ENCODE data around the gene MARK4. TPM values are rescaled to one million over a fixed set of nuclear protein-coding genes. Genes with fewer than 3 reads are reported as not detected.

MARK4 gene
- total RNA-seq, 5 donors from 2014 or later (not counting 1 experiment from before 2014, with no cell fraction given), result 28.0 to 34.8 (median 29.9) TPM

DNA sequence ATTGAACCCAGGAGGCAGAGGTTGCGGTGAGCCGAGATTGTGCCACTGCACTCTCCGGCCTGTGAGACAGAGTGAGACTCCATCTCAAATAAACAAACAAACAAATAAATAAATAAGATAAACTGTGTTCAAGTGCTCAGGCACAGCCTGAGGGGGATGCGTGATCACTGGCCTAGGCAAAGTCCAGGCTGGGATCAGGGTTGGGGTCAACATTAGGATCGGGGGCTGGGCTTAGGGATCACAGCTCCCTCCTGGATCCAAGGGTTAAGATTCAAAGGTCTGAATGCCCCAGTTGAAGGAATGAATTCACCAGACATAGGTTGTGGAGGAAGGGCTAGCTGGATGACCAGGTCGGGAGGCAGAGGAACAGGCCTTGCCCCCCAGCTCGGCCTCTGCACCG lies 3.9 kb upstream of the MARK4 start:
- Histone ChIP-seq H3K27me3 (replicated peaks in 1 of 2; ENCODE audit: control insufficient read depth in 2 of 2, extremely low read depth in 1 of 2, insufficient read depth in 2 of 2, low read length in 1 of 2) (peaks cover 0 to 25% of the 10 kb centered on the region in 2 experiments), H3K27ac (ENCODE audit: low read length) (no peak overlapping the region), H3K9me3 (no peaks in the 10 kb centered on the region), H3K36me3 (ENCODE audit: control insufficient read depth in 2 of 2, extremely low read depth in 1 of 2, insufficient read depth in 1 of 2, low read length in 1 of 2) (no peaks in the 10 kb centered on the region), H3K4me1 (ENCODE audit: control insufficient read depth in 1 of 2, extremely low read depth in 1 of 2, insufficient read depth in 2 of 2, low read length in 2 of 2) (peaks cover 3 to 24% of the 10 kb centered on the region in 2 experiments), H3K4me3 (ENCODE audit: control insufficient read depth in 1 of 2, extremely low read depth in 1 of 2, low read length in 1 of 2) (no peak overlapping the region)
- CTCF ChIA-PET, result no interaction called here
- no peak overlapping the region for H3K27ac Mint-ChIP-seq
- no peak for ATAC-seq (replicated peaks in 1 of 4)
- POLR2A ChIA-PET, result no interaction called here
- H3K36me3 Mint-ChIP-seq, result no peaks in the 10 kb centered on the region
- WGBS (ENCODE audit: insufficient coverage), result 81% methylated on average over 2 of the region's 8 CpGs
- no peak for DNase-seq
- no peak overlapping the region for H3K4me3 Mint-ChIP-seq
- H3K27me3 Mint-ChIP-seq, result peaks cover 12 to 14% of the 10 kb centered on the region in 2 donors
- no peaks in the 10 kb centered on the region for H3K9me3 Mint-ChIP-seq
- H3K4me1 Mint-ChIP-seq, result peaks cover 10 to 11% (median 10%) of the 10 kb centered on the region in 3 donors

DNA sequence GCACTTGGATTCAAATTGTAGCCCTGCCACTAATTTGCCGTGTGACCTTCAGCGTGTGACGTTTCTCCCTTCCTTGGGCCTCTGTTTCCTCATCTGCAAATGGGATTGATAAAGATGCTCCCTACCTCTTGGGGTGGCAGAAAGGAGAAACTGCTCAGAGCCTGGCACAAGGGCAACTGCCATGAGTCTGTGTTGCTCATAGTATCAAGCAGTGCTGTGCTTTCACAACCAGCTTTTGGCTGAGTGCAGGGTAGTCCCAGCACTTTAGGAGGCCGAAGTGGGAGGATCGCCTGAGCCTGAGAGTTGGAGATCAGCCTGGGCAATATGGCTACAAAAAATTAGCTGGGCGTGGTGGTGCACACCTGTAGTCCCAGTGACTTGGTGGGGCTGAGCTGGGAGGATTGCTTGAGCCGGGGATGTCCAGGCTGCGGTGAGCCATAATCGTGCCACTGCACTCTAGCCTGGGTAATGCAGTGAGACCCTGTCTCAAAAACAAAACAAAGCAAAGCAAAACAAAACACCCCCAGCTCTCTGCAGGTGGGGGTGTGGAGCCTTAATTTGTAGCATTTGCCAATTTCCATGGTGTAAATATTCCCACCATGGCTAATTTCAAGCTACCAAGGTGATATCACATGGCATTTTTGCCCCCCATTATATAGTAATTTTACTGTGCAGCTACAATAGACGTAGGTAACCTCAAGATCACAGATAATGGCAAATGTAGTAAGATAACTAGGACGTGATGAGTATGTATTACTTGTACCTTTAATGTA lies 1.6 kb upstream of the MARK4 start:
- ATAC-seq (replicated peaks in 1 of 4), result no peak
- Mint-ChIP-seq H3K4me1 (peaks cover 30 to 32% (median 30%) of the 10 kb centered on the region in 3 donors), H3K27ac (no peak overlapping the region), H3K27me3 (peaks cover 7 to 9% of the 10 kb centered on the region in 2 donors), H3K9me3 (no peaks in the 10 kb centered on the region), H3K36me3 (no peaks in the 10 kb centered on the region), H3K4me3 (peak overlapping the region; percentile 34 to 92 (median 86))
- DNase-seq, result no peak
- Histone ChIP-seq H3K9me3 (no peaks in the 10 kb centered on the region), H3K36me3 (ENCODE audit: control insufficient read depth in 2 of 2, extremely low read depth in 1 of 2, insufficient read depth in 1 of 2, low read length in 1 of 2) (no peaks in the 10 kb centered on the region), H3K4me1 (ENCODE audit: control insufficient read depth in 1 of 2, extremely low read depth in 1 of 2, insufficient read depth in 2 of 2, low read length in 2 of 2) (peaks cover 9 to 47% of the 10 kb centered on the region in 2 experiments), H3K27ac (ENCODE audit: low read length) (no peak overlapping the region), H3K4me3 (ENCODE audit: control insufficient read depth in 1 of 2, extremely low read depth in 1 of 2, low read length in 1 of 2) (no peak overlapping the region), H3K27me3 (replicated peaks in 1 of 2; ENCODE audit: control insufficient read depth in 2 of 2, extremely low read depth in 1 of 2, insufficient read depth in 2 of 2, low read length in 1 of 2) (peaks cover 0 to 19% of the 10 kb centered on the region in 2 experiments)
- WGBS (ENCODE audit: insufficient coverage), result 50% methylated on average over 6 of the region's 11 CpGs
- ChIA-PET CTCF (no interaction called here), POLR2A (no interaction called here)

GRCh38 chr19:45250216-45250831 lies 747 bp upstream of the MARK4 start:
- POLR2A ChIA-PET, result no interaction called here
- CTCF ChIA-PET, result no interaction called here
- ATAC-seq (replicated peaks in 1 of 4) (no peak), DNase-seq (no peak)
- Mint-ChIP-seq H3K27me3 (peaks cover 0 to 3% of the 10 kb centered on the region in 2 donors), H3K9me3 (no peaks in the 10 kb centered on the region), H3K4me3 (peak overlapping the region; percentile 79 to 92 (median 86)), H3K36me3 (no peaks in the 10 kb centered on the region), H3K4me1 (peaks cover 36 to 39% (median 37%) of the 10 kb centered on the region in 3 donors), H3K27ac (peak overlapping the region in 1 of 2 donors; percentile 64)
- H3K27me3 ChIP-seq (replicated peaks in 1 of 2; ENCODE audit: control insufficient read depth in 2 of 2, extremely low read depth in 1 of 2, insufficient read depth in 2 of 2, low read length in 1 of 2), result peaks cover 0 to 11% of the 10 kb centered on the region in 2 experiments
- H3K27ac ChIP-seq (ENCODE audit: low read length), result no peak overlapping the region
- H3K9me3 ChIP-seq, result no peaks in the 10 kb centered on the region
- H3K4me3 ChIP-seq (ENCODE audit: control insufficient read depth in 1 of 2, extremely low read depth in 1 of 2, low read length in 1 of 2), result peak overlapping the region; percentile 44 to 60
- no peaks in the 10 kb centered on the region for H3K36me3 ChIP-seq (ENCODE audit: control insufficient read depth in 2 of 2, extremely low read depth in 1 of 2, insufficient read depth in 1 of 2, low read length in 1 of 2)
- 96% methylated on average over 4 of the region's 14 CpGs for WGBS (ENCODE audit: insufficient coverage)
- peaks cover 9 to 54% of the 10 kb centered on the region in 2 experiments for H3K4me1 ChIP-seq (ENCODE audit: control insufficient read depth in 1 of 2, extremely low read depth in 1 of 2, insufficient read depth in 2 of 2, low read length in 2 of 2)

DNA sequence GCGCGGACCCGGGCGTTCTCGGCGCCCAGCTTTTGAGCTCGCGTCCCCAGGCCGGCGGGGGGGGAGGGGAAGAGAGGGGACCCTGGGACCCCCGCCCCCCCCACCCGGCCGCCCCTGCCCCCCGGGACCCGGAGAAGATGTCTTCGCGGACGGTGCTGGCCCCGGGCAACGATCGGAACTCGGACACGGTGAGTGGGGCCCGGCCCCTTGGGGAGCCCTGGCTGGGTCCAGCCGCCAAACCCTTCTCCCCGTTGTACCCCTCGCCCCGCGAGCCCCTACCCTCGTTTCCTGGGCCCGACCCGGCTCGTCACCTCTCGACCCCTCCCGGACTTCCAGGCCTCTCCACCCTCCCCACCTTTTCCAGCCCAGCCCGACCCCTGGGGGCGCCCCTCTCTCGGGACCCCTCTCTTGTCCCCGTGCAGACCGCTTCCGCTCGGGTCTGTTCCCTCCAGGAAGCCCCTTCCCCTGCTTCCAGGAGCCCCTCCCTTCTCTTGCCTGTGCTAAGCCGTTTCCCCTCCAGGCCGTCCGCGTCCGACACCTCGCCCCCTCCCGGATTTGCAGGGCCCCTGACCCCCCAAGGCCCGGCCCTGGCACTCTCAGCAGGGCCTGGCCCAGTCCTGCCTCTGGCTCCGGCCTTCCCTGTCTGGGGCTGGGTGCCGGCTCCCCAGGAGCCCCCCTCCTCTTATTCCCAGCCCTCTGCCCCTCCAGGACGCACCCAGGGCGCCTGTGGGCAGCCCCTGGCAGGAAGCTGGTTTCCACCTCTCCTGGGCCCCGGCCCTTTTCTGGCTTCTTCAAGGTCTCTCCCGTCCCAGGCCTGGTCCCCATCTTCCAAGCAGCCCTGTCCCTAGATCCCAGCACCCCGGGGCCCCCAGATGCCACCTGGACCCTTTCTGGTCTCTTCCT lies 632 bp downstream of the MARK4 start:
- DNase-seq (peak in 3 of 35 experiments; percentile 11 to 29 (median 21)), ATAC-seq (replicated peaks in 1 of 4) (peak; percentile 28 to 48 (median 42))
- CTCF ChIA-PET, result interaction anchor here (0.6 kb wide), 2 partner anchors 183 to 838 kb away, joined by 3 to 5 read pairs; no protein-coding TSS in a partner anchor
- Histone ChIP-seq H3K36me3 (ENCODE audit: control insufficient read depth in 2 of 2, extremely low read depth in 1 of 2, insufficient read depth in 1 of 2, low read length in 1 of 2) (no peaks in the 10 kb centered on the region), H3K4me1 (ENCODE audit: control insufficient read depth in 1 of 2, extremely low read depth in 1 of 2, insufficient read depth in 2 of 2, low read length in 2 of 2) (peaks cover 9 to 54% of the 10 kb centered on the region in 2 experiments), H3K27ac (ENCODE audit: low read length) (peak overlapping the region; percentile 36), H3K9me3 (no peaks in the 10 kb centered on the region), H3K4me3 (ENCODE audit: control insufficient read depth in 1 of 2, extremely low read depth in 1 of 2, low read length in 1 of 2) (peak overlapping the region; percentile 71 to 74), H3K27me3 (replicated peaks in 1 of 2; ENCODE audit: control insufficient read depth in 2 of 2, extremely low read depth in 1 of 2, insufficient read depth in 2 of 2, low read length in 1 of 2) (peaks cover 0 to 5% of the 10 kb centered on the region in 2 experiments)
- peak overlapping the region; percentile 78 to 87 (median 82) for H3K4me3 Mint-ChIP-seq
- no peaks in the 10 kb centered on the region for H3K27me3 Mint-ChIP-seq
- no peaks in the 10 kb centered on the region for H3K36me3 Mint-ChIP-seq
- peaks cover 39 to 49% (median 44%) of the 10 kb centered on the region in 3 donors for H3K4me1 Mint-ChIP-seq
- 1% methylated on average over 42 of the region's 57 CpGs for WGBS (ENCODE audit: insufficient coverage)
- no peaks in the 10 kb centered on the region for H3K9me3 Mint-ChIP-seq
- POLR2A ChIA-PET, result no interaction called here
- H3K27ac Mint-ChIP-seq, result peak overlapping the region; percentile 16 to 19

DNA sequence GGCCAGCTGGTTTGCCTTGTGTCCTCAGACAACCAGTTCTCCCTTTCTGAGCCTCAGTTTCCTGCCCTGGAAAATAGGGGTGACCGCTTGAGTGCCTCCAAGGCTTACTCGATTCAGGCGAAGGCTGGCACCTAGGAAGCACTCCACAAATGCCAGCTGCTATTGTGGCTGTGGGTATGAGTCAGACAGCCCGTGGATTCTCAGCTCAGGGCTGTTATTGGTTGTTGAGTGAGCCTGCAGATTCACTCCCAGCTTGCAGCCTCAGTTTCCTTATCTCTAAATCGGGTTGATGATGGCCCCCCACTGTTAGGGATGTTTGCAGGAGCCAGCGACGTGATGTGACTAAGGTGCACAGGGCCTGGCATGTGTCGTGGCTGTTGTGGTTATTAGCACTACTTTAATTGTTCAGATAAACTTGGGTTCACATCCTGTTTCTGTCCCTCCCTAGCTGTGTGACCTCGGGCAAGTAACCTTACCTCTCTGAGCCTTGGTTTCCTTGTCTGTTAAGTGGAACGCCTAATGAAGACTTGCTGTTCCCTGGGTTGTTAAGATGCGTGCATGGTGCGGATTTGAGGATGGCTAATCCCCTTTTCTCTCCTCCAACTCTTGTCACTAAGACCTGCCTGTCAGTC lies 2.4 kb downstream of the MARK4 start:
- H3K9me3 Mint-ChIP-seq, result no peaks in the 10 kb centered on the region
- Histone ChIP-seq H3K27ac (ENCODE audit: low read length) (peak overlapping the region; percentile 44), H3K36me3 (ENCODE audit: control insufficient read depth in 2 of 2, extremely low read depth in 1 of 2, insufficient read depth in 1 of 2, low read length in 1 of 2) (no peaks in the 10 kb centered on the region), H3K4me1 (ENCODE audit: control insufficient read depth in 1 of 2, extremely low read depth in 1 of 2, insufficient read depth in 2 of 2, low read length in 2 of 2) (peaks cover 9 to 51% of the 10 kb centered on the region in 2 experiments), H3K9me3 (no peaks in the 10 kb centered on the region), H3K27me3 (replicated peaks in 1 of 2; ENCODE audit: control insufficient read depth in 2 of 2, extremely low read depth in 1 of 2, insufficient read depth in 2 of 2, low read length in 1 of 2) (peaks cover 0 to 4% of the 10 kb centered on the region in 2 experiments), H3K4me3 (ENCODE audit: control insufficient read depth in 1 of 2, extremely low read depth in 1 of 2, low read length in 1 of 2) (peak overlapping the region in 1 of 2 donors; percentile 9)
- H3K36me3 Mint-ChIP-seq, result no peaks in the 10 kb centered on the region
- DNase-seq (peak in 1 of 35 experiments; percentile 25), ATAC-seq (replicated peaks in 1 of 4) (no peak)
- WGBS (ENCODE audit: insufficient coverage), result 23% methylated on average over 4 of the region's 12 CpGs
- H3K4me3 Mint-ChIP-seq, result peak overlapping the region; percentile 78 to 87 (median 82)
- H3K4me1 Mint-ChIP-seq, result peaks cover 37 to 48% (median 44%) of the 10 kb centered on the region in 3 donors
- ChIA-PET CTCF (interaction anchor here in 1 of 2 donors (0.6 kb wide), 1 partner anchor 10 kb away, joined by 4 read pairs; no protein-coding TSS in a partner anchor), POLR2A (no interaction called here)
- H3K27ac Mint-ChIP-seq, result peak overlapping the region in 1 of 2 donors; percentile 25
- H3K27me3 Mint-ChIP-seq, result no peaks in the 10 kb centered on the region
